ENCODE measurements around the gene CPED1.
"Not testable (repeated sequence)": the region's sequence is repeated elsewhere in the genome, so short reads cannot be mapped to it uniquely, and the experiment has no call there.

- not testable (repeated sequence) for TF ChIP-seq PRDM15 (CRISPR knock-in tag; IDR thresholded peaks at IDR 0.05); CTCF (IDR thresholded peaks at IDR 0.05); NFYB (CRISPR knock-in tag; conservative IDR thresholded peaks at IDR 0.05; ENCODE audit: low read depth); ESRRA (CRISPR knock-in tag; IDR thresholded peaks at IDR 0.05; ENCODE audit: borderline replicate concordance); SP1 (CRISPR knock-in tag; conservative IDR thresholded peaks at IDR 0.05); NFATC4 (CRISPR knock-in tag; IDR thresholded peaks at IDR 0.05); CREM (CRISPR knock-in tag; IDR thresholded peaks at IDR 0.05); NR3C1 (CRISPR knock-in tag; conservative IDR thresholded peaks at IDR 0.05; ENCODE audit: low read depth); IRF2 (CRISPR knock-in tag; IDR thresholded peaks at IDR 0.05; ENCODE audit: borderline replicate concordance, low read depth); FOXP1 (CRISPR knock-in tag; IDR thresholded peaks at IDR 0.05; ENCODE audit: borderline replicate concordance); ZNF317 (CRISPR knock-in tag; IDR thresholded peaks at IDR 0.05; ENCODE audit: borderline replicate concordance, low read depth); HMGXB4 (CRISPR knock-in tag; IDR thresholded peaks at IDR 0.05)
- TF ChIP-seq, protein P1, sequence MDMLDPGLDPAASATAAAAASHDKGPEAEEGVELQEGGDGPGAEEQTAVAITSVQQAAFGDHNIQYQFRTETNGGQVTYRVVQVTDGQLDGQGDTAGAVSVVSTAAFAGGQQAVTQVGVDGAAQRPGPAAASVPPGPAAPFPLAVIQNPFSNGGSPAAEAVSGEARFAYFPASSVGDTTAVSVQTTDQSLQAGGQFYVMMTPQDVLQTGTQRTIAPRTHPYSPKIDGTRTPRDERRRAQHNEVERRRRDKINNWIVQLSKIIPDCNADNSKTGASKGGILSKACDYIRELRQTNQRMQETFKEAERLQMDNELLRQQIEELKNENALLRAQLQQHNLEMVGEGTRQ (CRISPR knock-in tag; IDR thresholded peaks at IDR 0.05) = not testable (repeated sequence)
- TF ChIP-seq, protein P2, sequence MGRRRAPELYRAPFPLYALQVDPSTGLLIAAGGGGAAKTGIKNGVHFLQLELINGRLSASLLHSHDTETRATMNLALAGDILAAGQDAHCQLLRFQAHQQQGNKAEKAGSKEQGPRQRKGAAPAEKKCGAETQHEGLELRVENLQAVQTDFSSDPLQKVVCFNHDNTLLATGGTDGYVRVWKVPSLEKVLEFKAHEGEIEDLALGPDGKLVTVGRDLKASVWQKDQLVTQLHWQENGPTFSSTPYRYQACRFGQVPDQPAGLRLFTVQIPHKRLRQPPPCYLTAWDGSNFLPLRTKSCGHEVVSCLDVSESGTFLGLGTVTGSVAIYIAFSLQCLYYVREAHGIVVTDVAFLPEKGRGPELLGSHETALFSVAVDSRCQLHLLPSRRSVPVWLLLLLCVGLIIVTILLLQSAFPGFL (CRISPR knock-in tag; IDR thresholded peaks at IDR 0.05; ENCODE audit: borderline replicate concordance) = not testable (repeated sequence)
Measured at GRCh38 chr7:121125454-121125853, 136.9 kb downstream of the CPED1 start.

Data from WTC11 (cell line).